HFFc6 (cell line): ENCODE results near the gene COL19A1. TPM values are rescaled to one million over a fixed set of nuclear protein-coding genes. Genes with fewer than 3 reads are reported as not detected.

Experiments
- DNase-seq: peaks from one replicate; pipeline ENCODE4 v3.0.0-alpha.2; 2018
- H3K27ac Mint-ChIP-seq: 2 replicates; pipeline ENCODE4 v1.8.0; 2020; ENCODE audit warnings: mild to moderate bottlenecking, mixed read lengths
- H3K27me3 Mint-ChIP-seq: 2 replicates; pipeline ENCODE4 v1.8.0; 2021; ENCODE audit warnings: mild to moderate bottlenecking, moderate library complexity, mixed read lengths; ENCODE audit not compliant: insufficient read depth
- H3K36me3 Mint-ChIP-seq: 2 replicates; pipeline ENCODE4 v1.8.0; 2021; ENCODE audit warnings: low read depth, mixed read lengths
- H3K4me1 Mint-ChIP-seq: 2 replicates; pipeline ENCODE4 v1.8.0; 2020; ENCODE audit warnings: low read depth, mixed read lengths
- H3K4me3 Mint-ChIP-seq: 2 replicates; pipeline ENCODE4 v1.8.0; 2020; ENCODE audit warnings: mild to moderate bottlenecking, moderate library complexity, mixed read lengths
- H3K9me3 Mint-ChIP-seq: 2 replicates; pipeline ENCODE4 v1.8.0; 2020; ENCODE audit warnings: mild to moderate bottlenecking, mixed read lengths
- total RNA-seq, 6 experiments: library from RNA; stranded (reverse); fragmentation: NEBNext Ultra II Directional; extraction: Animal tissue kit (Norgen Biotek cat#: 25700); gene quantifications; 2 replicates in 1 of 6; 3 replicates in 5 of 6; pipeline ENCODE4 v1.2.3, GENCODE V29; 2021
- TF ChIP-seq, protein P1 (sequence below): fragments of 200-600 bp; sonication (generic); IDR thresholded peaks from 2 replicates; pipeline ENCODE4 v1.5.0; 2021; ENCODE audit warnings: antibody characterized with exemption, mild to moderate bottlenecking

COL19A1 gene
- total RNA-seq, 6 experiments from 2014 or later: not detected

DNA sequence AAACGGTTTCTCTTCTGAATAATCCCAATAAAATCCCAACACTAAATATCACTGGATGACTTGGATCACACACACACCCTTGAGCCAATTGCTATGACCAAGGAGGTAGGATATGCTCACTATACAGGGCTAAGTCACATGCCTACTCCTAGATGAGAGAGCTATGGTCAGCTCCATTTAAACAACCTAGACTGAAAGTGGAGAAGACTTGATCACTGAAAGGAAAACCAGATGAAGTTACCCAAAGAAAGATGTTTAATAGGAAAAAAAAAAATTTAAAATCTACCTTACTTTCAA lies 18.9 kb upstream of the COL19A1 start:
- no peaks in the 10 kb centered on the region for H3K27me3 Mint-ChIP-seq
- no peak overlapping the region for H3K4me3 Mint-ChIP-seq
- no peak for DNase-seq
- H3K4me1 Mint-ChIP-seq: no peaks in the 10 kb centered on the region
- TF ChIP-seq, protein P1, sequence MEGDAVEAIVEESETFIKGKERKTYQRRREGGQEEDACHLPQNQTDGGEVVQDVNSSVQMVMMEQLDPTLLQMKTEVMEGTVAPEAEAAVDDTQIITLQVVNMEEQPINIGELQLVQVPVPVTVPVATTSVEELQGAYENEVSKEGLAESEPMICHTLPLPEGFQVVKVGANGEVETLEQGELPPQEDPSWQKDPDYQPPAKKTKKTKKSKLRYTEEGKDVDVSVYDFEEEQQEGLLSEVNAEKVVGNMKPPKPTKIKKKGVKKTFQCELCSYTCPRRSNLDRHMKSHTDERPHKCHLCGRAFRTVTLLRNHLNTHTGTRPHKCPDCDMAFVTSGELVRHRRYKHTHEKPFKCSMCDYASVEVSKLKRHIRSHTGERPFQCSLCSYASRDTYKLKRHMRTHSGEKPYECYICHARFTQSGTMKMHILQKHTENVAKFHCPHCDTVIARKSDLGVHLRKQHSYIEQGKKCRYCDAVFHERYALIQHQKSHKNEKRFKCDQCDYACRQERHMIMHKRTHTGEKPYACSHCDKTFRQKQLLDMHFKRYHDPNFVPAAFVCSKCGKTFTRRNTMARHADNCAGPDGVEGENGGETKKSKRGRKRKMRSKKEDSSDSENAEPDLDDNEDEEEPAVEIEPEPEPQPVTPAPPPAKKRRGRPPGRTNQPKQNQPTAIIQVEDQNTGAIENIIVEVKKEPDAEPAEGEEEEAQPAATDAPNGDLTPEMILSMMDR: no peak
- no peak overlapping the region for H3K27ac Mint-ChIP-seq
- no peaks in the 10 kb centered on the region for H3K36me3 Mint-ChIP-seq
- H3K9me3 Mint-ChIP-seq: no peaks in the 10 kb centered on the region

DNA sequence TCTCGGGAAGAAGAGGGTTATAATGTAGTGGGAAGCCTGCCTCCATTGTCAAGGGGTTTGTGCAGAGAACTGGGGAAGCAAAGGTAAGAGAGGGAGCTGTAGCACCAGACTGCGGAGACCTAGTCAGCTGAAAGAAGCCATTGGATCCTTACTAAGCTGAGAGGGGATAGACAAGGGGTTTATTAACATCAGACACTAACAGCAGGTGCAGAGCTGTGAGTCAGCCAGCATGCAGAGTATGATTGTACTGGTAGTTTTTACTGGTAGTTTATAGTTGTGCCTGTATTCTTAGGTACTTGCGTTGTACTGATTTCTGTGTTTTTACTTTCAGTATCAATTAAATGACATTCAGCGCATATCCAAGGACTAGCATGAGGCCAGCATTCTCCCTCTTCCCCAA lies 17.8 kb upstream of the COL19A1 start:
- no peaks in the 10 kb centered on the region for H3K36me3 Mint-ChIP-seq
- no peaks in the 10 kb centered on the region for H3K4me1 Mint-ChIP-seq
- H3K4me3 Mint-ChIP-seq: no peak overlapping the region
- no peaks in the 10 kb centered on the region for H3K27me3 Mint-ChIP-seq
- DNase-seq: no peak
- H3K27ac Mint-ChIP-seq: no peak overlapping the region
- H3K9me3 Mint-ChIP-seq: 0 out of 2 replicates have a peak, but pooled peaks cover 3% of the 10 kb centered on the region
- TF ChIP-seq, protein P1: no peak

DNA sequence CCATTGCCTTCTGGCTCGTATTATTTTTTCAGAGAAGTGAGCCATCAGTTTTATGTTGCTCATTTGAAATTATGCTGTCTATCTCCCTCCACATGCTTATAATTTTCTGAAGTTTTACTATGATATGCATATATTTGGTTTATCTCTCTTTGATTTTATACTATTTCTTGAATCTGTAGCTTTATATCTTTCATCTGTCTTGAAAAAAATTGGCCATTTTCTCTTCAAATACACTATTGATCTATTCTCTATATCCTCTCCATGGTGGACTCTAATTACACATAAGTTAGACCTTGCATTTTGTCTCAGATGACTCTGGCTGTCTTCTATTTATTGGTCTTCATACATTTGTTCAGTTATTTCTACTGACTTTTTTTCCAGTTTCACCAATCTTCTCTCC lies 13.7 kb upstream of the COL19A1 start:
- Mint-ChIP-seq H3K9me3 (0 out of 2 replicates have a peak, but pooled peaks cover 3% of the 10 kb centered on the region), H3K4me3 (no peak overlapping the region), H3K4me1 (no peaks in the 10 kb centered on the region), H3K36me3 (no peaks in the 10 kb centered on the region), H3K27ac (no peak overlapping the region), H3K27me3 (no peaks in the 10 kb centered on the region)
- DNase-seq: no peak
- TF ChIP-seq, protein P1: no peak

DNA sequence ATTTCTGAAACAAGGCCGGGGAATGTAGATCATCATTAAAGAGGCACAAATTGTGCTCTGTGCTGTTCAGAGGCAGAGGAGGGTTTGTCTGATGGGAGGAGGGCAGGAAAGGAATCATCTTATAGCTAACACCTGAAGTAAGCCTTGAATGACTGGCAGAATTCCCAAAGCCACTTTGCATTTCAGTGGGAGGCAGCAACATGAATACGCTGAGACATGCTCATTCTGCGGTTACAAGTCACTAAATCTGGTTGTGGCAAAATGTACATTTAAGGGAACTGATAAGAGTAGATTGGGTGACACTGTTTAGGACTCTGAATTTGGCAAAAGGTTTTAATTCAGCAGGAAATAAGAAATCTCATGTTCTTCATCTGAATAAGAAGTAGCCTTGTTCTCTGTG lies 4.4 kb upstream of the COL19A1 start:
- H3K4me3 Mint-ChIP-seq: no peak overlapping the region
- TF ChIP-seq, protein P1: no peak
- DNase-seq: no peak
- no peaks in the 10 kb centered on the region for H3K9me3 Mint-ChIP-seq
- peaks cover 11% of the 10 kb centered on the region; the same call in 1 of the 2 replicates for H3K4me1 Mint-ChIP-seq
- H3K27me3 Mint-ChIP-seq: peaks cover 14% of the 10 kb centered on the region; the same call in 1 of the 2 replicates
- H3K36me3 Mint-ChIP-seq: no peaks in the 10 kb centered on the region
- H3K27ac Mint-ChIP-seq: no peak overlapping the region

DNA sequence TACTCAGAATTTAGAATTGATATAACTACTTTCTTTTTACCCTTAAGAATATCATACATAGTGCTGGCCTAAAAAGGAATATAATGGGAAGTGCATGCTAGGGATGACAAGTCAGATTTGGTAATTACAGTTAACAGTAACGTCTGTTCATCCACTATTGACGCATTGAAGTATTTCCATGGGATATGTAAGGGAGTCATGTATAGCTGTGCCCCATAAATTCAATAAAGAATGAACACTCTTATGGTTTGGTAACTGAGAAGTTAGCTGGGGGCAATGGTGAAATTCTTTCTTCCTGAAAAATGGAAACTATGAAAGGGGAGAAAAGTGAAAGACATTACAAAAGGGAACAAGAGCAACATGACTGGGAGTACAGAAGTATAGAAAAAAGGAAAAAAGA lies 2.6 kb upstream of the COL19A1 start:
- no peaks in the 10 kb centered on the region for H3K36me3 Mint-ChIP-seq
- peaks cover 22% of the 10 kb centered on the region for H3K27me3 Mint-ChIP-seq
- H3K4me3 Mint-ChIP-seq: no peak overlapping the region
- TF ChIP-seq, protein P1: no peak
- H3K27ac Mint-ChIP-seq: no peak overlapping the region
- H3K4me1 Mint-ChIP-seq: peaks cover 11% of the 10 kb centered on the region; the same call in 1 of the 2 replicates
- no peak for DNase-seq
- no peaks in the 10 kb centered on the region for H3K9me3 Mint-ChIP-seq

DNA sequence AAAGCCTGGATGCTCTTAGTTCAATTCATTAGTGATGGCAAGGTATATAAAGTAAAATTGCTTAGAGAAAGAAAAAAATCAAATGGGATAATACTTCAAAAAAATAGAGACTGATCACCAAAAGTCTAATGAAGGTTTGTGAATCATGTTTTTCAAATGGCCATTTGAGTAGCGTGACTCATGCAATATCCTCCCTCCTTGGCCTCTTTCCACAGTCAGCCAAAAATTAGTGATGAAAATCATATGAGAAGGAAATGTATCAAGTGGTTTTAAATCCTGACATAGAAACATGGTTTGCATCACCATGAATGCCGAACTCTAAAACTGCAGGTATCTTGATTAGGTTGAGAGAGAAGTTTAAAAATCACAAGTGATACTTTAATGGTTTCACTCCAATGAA lies 1.2 kb upstream of the COL19A1 start:
- Mint-ChIP-seq H3K4me1 (peaks cover 11% of the 10 kb centered on the region; the same call in 1 of the 2 replicates), H3K9me3 (no peaks in the 10 kb centered on the region), H3K36me3 (no peaks in the 10 kb centered on the region), H3K4me3 (no peak overlapping the region), H3K27ac (no peak overlapping the region), H3K27me3 (peaks cover 19% of the 10 kb centered on the region)
- TF ChIP-seq, protein P1: no peak
- peak; percentile 6 for DNase-seq
